Loucy (cell line): ENCODE measurements around the gene FAM76B.

ENCODE experiments used
- EZH2phosphoT487 ChIP-seq: fragments of 200-600 bp; IDR thresholded peaks from 2 replicates; pipeline ENCODE4 v1.6.1; 2018; ENCODE audit warnings: antibody characterized with exemption, mild to moderate bottlenecking, moderate library complexity, borderline replicate concordance
- TF ChIP-seq, protein P1 (sequence below): fragments of 200-600 bp; sonication (generic); conservative IDR thresholded peaks from 2 replicates; pipeline ENCODE4 v1.5.1; 2014; ENCODE audit warnings: mild to moderate bottlenecking, antibody characterized with exemption, low read length

GRCh38 chr11:95795627-95796295, 6.2 kb upstream of the FAM76B start:
- TF ChIP-seq, protein P1, sequence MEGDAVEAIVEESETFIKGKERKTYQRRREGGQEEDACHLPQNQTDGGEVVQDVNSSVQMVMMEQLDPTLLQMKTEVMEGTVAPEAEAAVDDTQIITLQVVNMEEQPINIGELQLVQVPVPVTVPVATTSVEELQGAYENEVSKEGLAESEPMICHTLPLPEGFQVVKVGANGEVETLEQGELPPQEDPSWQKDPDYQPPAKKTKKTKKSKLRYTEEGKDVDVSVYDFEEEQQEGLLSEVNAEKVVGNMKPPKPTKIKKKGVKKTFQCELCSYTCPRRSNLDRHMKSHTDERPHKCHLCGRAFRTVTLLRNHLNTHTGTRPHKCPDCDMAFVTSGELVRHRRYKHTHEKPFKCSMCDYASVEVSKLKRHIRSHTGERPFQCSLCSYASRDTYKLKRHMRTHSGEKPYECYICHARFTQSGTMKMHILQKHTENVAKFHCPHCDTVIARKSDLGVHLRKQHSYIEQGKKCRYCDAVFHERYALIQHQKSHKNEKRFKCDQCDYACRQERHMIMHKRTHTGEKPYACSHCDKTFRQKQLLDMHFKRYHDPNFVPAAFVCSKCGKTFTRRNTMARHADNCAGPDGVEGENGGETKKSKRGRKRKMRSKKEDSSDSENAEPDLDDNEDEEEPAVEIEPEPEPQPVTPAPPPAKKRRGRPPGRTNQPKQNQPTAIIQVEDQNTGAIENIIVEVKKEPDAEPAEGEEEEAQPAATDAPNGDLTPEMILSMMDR: no peak
- no peak for TF ChIP-seq EZH2phosphoT487
